Measurements from ENCODE around the gene F2RL1. TPM values are rescaled to one million over a fixed set of nuclear protein-coding genes. Genes with fewer than 3 reads are reported as not detected.
"Not testable (repeated sequence)": the region's sequence is repeated elsewhere in the genome, so short reads cannot be mapped to it uniquely, and the experiment has no call there.

F2RL1 gene
- 0.51 and 0.64 TPM in 2 replicates for total RNA-seq
- total RNA-seq (2013) = 0.61 TPM
- 0.04 TPM in 2 replicates for polyA plus RNA-seq
- 0.64 and 0.69 TPM in 2 replicates for polyA minus RNA-seq

- peaks cover 14% of the 10 kb centered on the region for H3K4me1 Mint-ChIP-seq
- DNase-seq = peak; percentile 43
- ChIA-PET CTCF (no interaction called here), POLR2A (no interaction called here)
- H3K27ac ChIP-seq (ENCODE audit: low read length in 2 of 2) = no peak within 1 kb of the TSS
- peaks cover 59% of the 10 kb centered on the region for H3K27me3 Mint-ChIP-seq
- H3K79me2 ChIP-seq (ENCODE audit: control insufficient read depth, insufficient read depth, low read length) = no peaks in the 10 kb centered on the region
- no peak within 1 kb of the TSS for H3K27ac Mint-ChIP-seq
- peaks cover 17 to 20% of the 10 kb centered on the region in 2 donors for H3K4me1 ChIP-seq (ENCODE audit: control insufficient read depth in 2 of 2, insufficient read depth in 2 of 2, low read length in 2 of 2)
- peak within 1 kb of the TSS; percentile 87 for H3K4me2 ChIP-seq (replicated peaks; ENCODE audit: low read depth, low read length, poor library complexity, severe bottlenecking)
- peak within 1 kb of the TSS; percentile 42 to 66 (median 58) for H3K4me3 ChIP-seq (ENCODE audit: control extremely low read depth in 1 of 5, extremely low read depth in 1 of 5, insufficient read depth in 1 of 5, low read depth in 2 of 5, low read length in 4 of 5)
- intact Hi-C loops (cut with micrococcal nuclease) = no loop called here
- H3K9ac ChIP-seq (ENCODE audit: low read length) = peak within 1 kb of the TSS; percentile 74
- ATAC-seq (ENCODE audit: low read depth) = peak; percentile 41
- H3K4me3 Mint-ChIP-seq = peak within 1 kb of the TSS; percentile 71
- H2AFZ ChIP-seq (ENCODE audit: insufficient read depth, low read depth, low read length, poor library complexity, severe bottlenecking) = peak within 1 kb of the TSS; percentile 65
- H3K36me3 ChIP-seq (replicated peaks in 1 of 2; ENCODE audit: control extremely low read depth in 1 of 2, control insufficient read depth in 1 of 2, extremely low read depth in 1 of 2, insufficient read depth in 2 of 2, low read length in 1 of 2) = no peaks in the 10 kb centered on the region
- peaks cover 0 to 11% (median 0%) of the 10 kb centered on the region in 3 donors for H3K9me3 ChIP-seq (ENCODE audit: control extremely low read depth in 1 of 3, control insufficient read depth in 2 of 3, insufficient read depth in 1 of 3, low read length in 2 of 3)
- H3K27me3 ChIP-seq (replicated peaks in 1 of 4; ENCODE audit: control extremely low read depth in 1 of 4, control insufficient read depth in 3 of 4, insufficient read depth in 4 of 4, low read length in 3 of 4) = peaks cover 0 to 42% (median 14%) of the 10 kb centered on the region in 4 experiments
- TF ChIP-seq EZH2 (IDR thresholded peaks at IDR 0.05; ENCODE audit: borderline replicate concordance, insufficient read depth, low read depth, low read length, poor library complexity, severe bottlenecking) (no peak), CTCF (IDR thresholded peaks at IDR 0.05) (no peak)
- no peaks in the 10 kb centered on the region for H4K20me1 ChIP-seq (ENCODE audit: control insufficient read depth, insufficient read depth, low read length, poor library complexity, severe bottlenecking)
- H3K9me3 Mint-ChIP-seq (ENCODE audit: insufficient read depth) = no peaks in the 10 kb centered on the region
- 2% methylated on average over 68 of the region's 72 CpGs for WGBS (ENCODE audit: insufficient coverage)
Measured at GRCh38 chr5:76818844-76819831, at the start of gene F2RL1. Gene F2RL1, plus strand, starts transcription at chr5:76819030. Its CDS starts 153 bp downstream, at chr5:76819183.

- H3K9ac ChIP-seq (ENCODE audit: low read length); DNase-seq; H2AFZ ChIP-seq (ENCODE audit: insufficient read depth, low read depth, low read length, poor library complexity, severe bottlenecking); H3K27me3 ChIP-seq (replicated peaks in 1 of 4; ENCODE audit: control extremely low read depth in 1 of 4, control insufficient read depth in 3 of 4, insufficient read depth in 4 of 4, low read length in 3 of 4); H3K4me2 ChIP-seq (replicated peaks; ENCODE audit: low read depth, low read length, poor library complexity, severe bottlenecking); H3K4me3 ChIP-seq (ENCODE audit: control extremely low read depth in 1 of 5, extremely low read depth in 1 of 5, insufficient read depth in 1 of 5, low read depth in 2 of 5, low read length in 4 of 5); intact Hi-C loops (cut with micrococcal nuclease); H3K36me3 ChIP-seq (replicated peaks in 1 of 2; ENCODE audit: control extremely low read depth in 1 of 2, control insufficient read depth in 1 of 2, extremely low read depth in 1 of 2, insufficient read depth in 2 of 2, low read length in 1 of 2); H3K9me3 Mint-ChIP-seq (ENCODE audit: insufficient read depth); CTCF ChIA-PET; H3K4me1 Mint-ChIP-seq; H3K4me3 Mint-ChIP-seq; H3K79me2 ChIP-seq (ENCODE audit: control insufficient read depth, insufficient read depth, low read length); POLR2A ChIA-PET; H4K20me1 ChIP-seq (ENCODE audit: control insufficient read depth, insufficient read depth, low read length, poor library complexity, severe bottlenecking); ATAC-seq (ENCODE audit: low read depth); H3K9me3 ChIP-seq (ENCODE audit: control extremely low read depth in 1 of 3, control insufficient read depth in 2 of 3, insufficient read depth in 1 of 3, low read length in 2 of 3); H3K27ac Mint-ChIP-seq; H3K4me1 ChIP-seq (ENCODE audit: control insufficient read depth in 2 of 2, insufficient read depth in 2 of 2, low read length in 2 of 2); H3K27ac ChIP-seq (ENCODE audit: low read length in 2 of 2); H3K27me3 Mint-ChIP-seq: not testable (repeated sequence)
- 91% methylated on average over 13 of the region's 14 CpGs for WGBS (ENCODE audit: insufficient coverage)
Measured at GRCh38 chr5:76771041-76771440, 47.8 kb upstream of the F2RL1 start.
